Kidney epithelial cell (primary cell): ENCODE results near the gene BARX2. TPM values are rescaled to one million over a fixed set of nuclear protein-coding genes. Genes with fewer than 3 reads are reported as not detected.
"Not testable (repeated sequence)": the region's sequence is repeated elsewhere in the genome, so short reads cannot be mapped to it uniquely, and the experiment has no call there.

Experiments used
- DNase-seq: peaks from one replicate; pipeline ENCODE4 v3.0.0-alpha.2; 2010; ENCODE audit warnings: low read depth
- H3K27me3 ChIP-seq: 2 replicates; pipeline ENCODE4 v1.6.0; 2011; ENCODE audit warnings: low read length; ENCODE audit not compliant: control insufficient read depth, insufficient read depth
- H3K36me3 ChIP-seq: 2 replicates; pipeline ENCODE4 v1.5.1; 2011; ENCODE audit warnings: low read length; ENCODE audit not compliant: control insufficient read depth, insufficient read depth
- H3K4me3 ChIP-seq: 2 replicates; pipeline ENCODE4 v1.5.1; 2011; ENCODE audit warnings: low read depth, mild to moderate bottlenecking, control low read depth, low read length
- total RNA-seq: library from RNA; depleted of rRNA; stranded (reverse); fragments of >200 nt; gene quantifications from 2 replicates; pipeline ENCODE4 v1.2.3, GENCODE V29; 2015
- TF ChIP-seq, protein P1 (sequence below): IDR thresholded peaks from 2 replicates; pipeline ENCODE4 v1.5.1; 2011; ENCODE audit warnings: mild to moderate bottlenecking, moderate library complexity, low read length, control low read depth, inconsistent platforms; ENCODE audit not compliant: insufficient read depth, poor library complexity, severe bottlenecking

The BARX2 gene
- total RNA-seq, 1 donor from 2014 or later, result not detected

GRCh38 chr11:129333873-129334272 lies 41.8 kb upstream of the BARX2 start:
- H3K27me3 ChIP-seq, result no peaks in the 10 kb centered on the region
- no peaks in the 10 kb centered on the region for H3K36me3 ChIP-seq
- H3K4me3 ChIP-seq, result no peak overlapping the region
- no peak for DNase-seq
- TF ChIP-seq, protein P1, sequence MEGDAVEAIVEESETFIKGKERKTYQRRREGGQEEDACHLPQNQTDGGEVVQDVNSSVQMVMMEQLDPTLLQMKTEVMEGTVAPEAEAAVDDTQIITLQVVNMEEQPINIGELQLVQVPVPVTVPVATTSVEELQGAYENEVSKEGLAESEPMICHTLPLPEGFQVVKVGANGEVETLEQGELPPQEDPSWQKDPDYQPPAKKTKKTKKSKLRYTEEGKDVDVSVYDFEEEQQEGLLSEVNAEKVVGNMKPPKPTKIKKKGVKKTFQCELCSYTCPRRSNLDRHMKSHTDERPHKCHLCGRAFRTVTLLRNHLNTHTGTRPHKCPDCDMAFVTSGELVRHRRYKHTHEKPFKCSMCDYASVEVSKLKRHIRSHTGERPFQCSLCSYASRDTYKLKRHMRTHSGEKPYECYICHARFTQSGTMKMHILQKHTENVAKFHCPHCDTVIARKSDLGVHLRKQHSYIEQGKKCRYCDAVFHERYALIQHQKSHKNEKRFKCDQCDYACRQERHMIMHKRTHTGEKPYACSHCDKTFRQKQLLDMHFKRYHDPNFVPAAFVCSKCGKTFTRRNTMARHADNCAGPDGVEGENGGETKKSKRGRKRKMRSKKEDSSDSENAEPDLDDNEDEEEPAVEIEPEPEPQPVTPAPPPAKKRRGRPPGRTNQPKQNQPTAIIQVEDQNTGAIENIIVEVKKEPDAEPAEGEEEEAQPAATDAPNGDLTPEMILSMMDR, result no peak

DNA sequence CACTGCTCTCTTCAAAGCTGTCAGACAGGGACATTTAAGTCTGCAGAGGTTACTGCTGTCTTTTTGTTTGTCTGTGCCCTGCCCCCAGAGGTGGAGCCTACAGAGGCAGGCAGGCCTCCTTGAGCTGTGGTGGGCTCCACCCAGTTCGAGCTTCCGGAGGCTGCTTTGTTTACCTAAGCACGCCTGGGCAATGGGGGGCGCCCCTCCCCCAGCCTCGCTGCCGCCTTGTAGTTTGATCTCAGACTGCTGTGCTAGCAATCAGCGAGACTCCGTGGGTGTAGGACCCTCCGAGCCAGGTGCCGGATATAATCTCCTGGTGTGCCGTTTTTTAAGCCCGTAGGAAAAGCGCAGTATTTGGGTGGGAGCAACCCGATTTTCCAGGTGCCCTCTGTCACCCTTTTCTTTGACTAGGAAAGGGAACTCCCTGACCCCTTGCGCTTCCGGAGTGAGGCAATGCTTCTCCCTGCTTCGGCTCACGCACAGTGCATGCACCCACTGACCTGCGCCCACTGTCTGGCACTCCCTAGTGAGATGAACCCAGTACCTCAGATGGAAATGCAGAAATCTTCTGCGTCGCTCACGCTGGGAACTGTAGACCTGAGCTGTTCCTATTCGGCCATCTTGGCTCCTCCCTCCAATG lies 31.2 kb upstream of the BARX2 start:
- H3K4me3 ChIP-seq, H3K27me3 ChIP-seq, DNase-seq, H3K36me3 ChIP-seq: not testable (repeated sequence)

- Histone ChIP-seq H3K4me3 (no peak overlapping the region), H3K36me3 (no peaks in the 10 kb centered on the region), H3K27me3 (no peaks in the 10 kb centered on the region)
- DNase-seq, result no peak
- TF ChIP-seq, protein P1, result no peak
Observed at GRCh38 chr11:129346916-129347315, 28.7 kb upstream of the BARX2 start.

DNA sequence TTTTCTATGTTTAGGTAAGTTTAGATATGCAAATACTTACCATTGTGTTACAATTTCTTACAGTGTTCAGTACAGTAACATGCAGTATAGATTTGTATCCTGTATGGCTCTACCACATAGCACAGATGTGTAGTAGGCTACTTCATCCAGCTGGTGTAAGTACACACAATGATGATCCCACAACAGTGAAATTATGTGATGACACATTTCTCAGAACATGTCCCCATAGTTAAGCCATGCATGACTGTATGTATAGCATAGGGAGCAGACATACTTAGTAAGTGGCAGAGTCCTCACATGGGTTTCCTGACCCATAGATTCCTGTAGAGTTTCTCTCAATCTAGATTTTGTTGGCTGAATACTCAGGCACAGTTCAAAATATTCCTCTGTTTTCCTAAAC lies 26.8 kb upstream of the BARX2 start:
- TF ChIP-seq, protein P1, result no peak
- DNase-seq, result no peak
- Histone ChIP-seq H3K27me3 (no peaks in the 10 kb centered on the region), H3K4me3 (no peak overlapping the region), H3K36me3 (no peaks in the 10 kb centered on the region)

DNA sequence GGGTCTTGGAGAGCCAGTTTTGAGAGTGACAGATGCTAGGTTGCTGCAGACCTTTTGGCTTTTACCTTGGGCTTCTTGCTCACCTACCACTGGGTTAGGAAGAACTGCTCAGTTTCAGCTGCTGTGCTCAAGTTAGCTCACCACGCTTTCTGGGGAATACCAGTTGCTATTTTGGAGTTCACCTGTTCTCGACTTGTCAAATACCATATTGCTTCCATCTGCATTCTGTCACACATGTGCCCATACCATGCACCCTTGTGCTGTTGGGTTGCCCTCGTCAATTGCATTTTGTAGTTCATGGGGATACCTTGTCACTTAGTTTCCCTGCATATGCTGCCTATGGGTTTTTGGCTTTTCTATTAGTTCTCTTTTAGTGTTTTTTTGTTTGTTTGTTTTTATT lies 23.0 kb upstream of the BARX2 start:
- TF ChIP-seq, protein P1, result no peak
- no peak for DNase-seq
- H3K27me3 ChIP-seq, result no peaks in the 10 kb centered on the region
- no peaks in the 10 kb centered on the region for H3K36me3 ChIP-seq
- no peak overlapping the region for H3K4me3 ChIP-seq

GRCh38 chr11:129354691-129355090 lies 21.0 kb upstream of the BARX2 start:
- DNase-seq, result no peak
- TF ChIP-seq, protein P1, result no peak
- H3K4me3 ChIP-seq, result no peak overlapping the region
- H3K27me3 ChIP-seq, result no peaks in the 10 kb centered on the region
- no peaks in the 10 kb centered on the region for H3K36me3 ChIP-seq
